GM12874 (cell line): ENCODE results near the gene CDKAL1.

ENCODE experiments used
- TF ChIP-seq, protein P1 (sequence below): IDR thresholded peaks from 2 replicates; pipeline ENCODE4 v1.5.1; 2011; ENCODE audit warnings: low read depth, mild to moderate bottlenecking, control low read depth, low read length, moderate library complexity; ENCODE audit not compliant: insufficient read depth

The CDKAL1 gene

DNA sequence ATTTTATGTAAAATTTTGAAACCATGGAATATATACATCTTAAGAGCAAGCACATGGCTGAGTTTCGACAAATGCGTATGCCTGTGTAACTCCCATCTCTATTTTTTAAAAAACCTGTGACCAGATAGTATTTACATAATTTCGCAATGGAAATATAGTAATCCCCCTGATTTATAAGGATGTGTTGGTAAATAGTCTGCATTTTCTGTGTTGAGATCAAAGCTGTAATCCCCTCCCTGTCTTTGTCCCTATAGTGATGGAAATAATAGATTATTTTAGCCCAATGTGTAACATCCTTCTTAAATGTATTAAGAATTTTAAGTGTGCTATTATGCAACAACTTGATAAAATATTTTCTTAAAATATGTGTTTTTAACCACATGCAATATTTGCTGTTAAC lies 267.3 kb downstream of the CDKAL1 start:
- TF ChIP-seq, protein P1, sequence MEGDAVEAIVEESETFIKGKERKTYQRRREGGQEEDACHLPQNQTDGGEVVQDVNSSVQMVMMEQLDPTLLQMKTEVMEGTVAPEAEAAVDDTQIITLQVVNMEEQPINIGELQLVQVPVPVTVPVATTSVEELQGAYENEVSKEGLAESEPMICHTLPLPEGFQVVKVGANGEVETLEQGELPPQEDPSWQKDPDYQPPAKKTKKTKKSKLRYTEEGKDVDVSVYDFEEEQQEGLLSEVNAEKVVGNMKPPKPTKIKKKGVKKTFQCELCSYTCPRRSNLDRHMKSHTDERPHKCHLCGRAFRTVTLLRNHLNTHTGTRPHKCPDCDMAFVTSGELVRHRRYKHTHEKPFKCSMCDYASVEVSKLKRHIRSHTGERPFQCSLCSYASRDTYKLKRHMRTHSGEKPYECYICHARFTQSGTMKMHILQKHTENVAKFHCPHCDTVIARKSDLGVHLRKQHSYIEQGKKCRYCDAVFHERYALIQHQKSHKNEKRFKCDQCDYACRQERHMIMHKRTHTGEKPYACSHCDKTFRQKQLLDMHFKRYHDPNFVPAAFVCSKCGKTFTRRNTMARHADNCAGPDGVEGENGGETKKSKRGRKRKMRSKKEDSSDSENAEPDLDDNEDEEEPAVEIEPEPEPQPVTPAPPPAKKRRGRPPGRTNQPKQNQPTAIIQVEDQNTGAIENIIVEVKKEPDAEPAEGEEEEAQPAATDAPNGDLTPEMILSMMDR = no peak

DNA sequence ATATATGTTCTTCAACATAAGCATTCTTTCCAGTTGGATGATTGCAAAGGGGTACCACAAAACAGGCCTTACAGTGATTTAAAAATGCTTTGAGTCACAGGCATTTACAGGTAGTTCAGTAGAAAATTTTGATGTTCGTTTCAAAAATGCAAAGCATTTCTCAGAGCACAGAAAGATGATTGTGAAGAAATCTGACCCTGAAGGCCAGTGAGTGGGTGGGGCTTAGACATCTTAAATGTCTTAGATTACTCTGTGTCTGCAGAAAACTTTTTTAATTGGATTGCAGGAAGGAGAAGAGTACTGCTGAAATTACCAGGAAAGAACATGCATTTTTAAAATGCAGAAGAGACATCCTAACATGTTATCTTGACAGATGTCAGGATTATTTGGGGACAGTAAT lies 268.3 kb downstream of the CDKAL1 start:
- TF ChIP-seq, protein P1 = no peak

DNA sequence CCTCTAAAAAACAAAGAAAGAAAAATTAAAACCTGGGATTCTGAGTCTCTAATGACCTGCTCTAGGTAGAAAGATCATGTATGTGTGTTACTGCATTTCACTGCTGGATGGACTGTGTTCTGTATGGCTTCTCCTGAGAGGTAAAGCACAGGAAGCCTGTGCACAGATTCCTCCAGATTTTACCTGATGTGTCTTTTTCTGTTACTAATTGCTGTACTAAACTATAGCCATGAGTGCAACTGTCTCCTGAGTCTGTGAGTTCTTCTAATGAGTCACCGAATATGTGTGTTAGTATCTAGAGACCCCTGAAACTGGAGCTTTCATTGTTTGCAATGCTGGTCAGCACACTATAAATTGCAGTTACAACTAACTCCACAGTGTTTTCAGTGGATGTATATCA lies 270.8 kb downstream of the CDKAL1 start:
- TF ChIP-seq, protein P1 = no peak

DNA sequence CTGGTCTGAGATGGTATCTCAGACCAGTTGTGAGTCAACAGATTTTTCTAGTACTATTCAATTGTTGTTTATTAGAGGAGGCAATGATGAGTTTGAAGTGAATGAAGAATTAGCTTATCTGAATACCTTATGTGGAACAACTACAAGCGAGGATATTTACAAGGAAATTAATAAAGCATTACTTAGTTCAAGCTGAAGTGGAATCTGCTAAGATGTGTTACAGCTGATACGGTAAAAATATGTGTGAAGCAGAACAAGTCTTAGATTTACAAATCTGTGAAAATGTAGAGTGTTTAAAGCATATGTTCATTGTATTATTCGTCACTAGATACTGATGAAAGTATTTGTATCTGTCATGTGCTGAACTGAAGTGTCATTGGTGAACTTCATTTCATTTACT lies 272.4 kb downstream of the CDKAL1 start:
- TF ChIP-seq, protein P1 = no peak

DNA sequence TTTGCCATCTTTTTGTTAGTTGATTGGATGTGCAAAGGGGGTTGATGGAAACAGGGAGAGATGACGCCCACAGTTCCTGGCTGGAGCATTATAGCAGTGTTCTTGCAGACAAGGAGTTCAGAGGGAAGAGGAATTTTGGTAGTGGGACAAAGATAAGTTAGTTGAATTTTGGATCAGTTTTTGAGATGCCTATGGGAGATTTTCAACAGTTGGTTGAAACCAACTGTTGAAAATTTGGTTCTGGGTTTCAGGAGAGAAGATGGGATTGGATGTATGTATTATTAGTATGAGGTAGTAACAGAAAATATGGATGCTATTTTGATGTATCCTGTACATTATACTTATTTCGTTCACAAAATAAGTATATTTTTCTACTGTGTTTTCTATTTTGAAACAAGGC lies 274.2 kb downstream of the CDKAL1 start:
- TF ChIP-seq, protein P1 = no peak

DNA sequence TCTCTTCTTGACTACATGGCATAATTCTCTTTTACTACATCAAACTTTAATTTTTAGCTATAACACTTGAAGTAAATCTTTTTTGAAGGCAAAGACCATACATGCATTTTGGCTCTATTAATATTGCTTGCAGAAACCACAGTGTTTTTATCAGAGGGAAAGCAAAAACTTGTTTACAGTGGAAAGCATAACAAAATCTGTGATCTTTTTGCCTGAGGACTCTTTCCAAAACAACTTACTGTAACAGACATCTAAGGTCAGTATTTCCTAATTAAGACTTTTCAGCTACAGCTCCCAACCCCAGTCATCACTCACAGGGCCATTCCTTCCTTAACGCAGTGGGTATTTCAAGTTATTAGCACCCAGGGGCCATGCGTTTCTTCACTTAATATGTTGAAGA lies 274.7 kb downstream of the CDKAL1 start:
- TF ChIP-seq, protein P1 = no peak

DNA sequence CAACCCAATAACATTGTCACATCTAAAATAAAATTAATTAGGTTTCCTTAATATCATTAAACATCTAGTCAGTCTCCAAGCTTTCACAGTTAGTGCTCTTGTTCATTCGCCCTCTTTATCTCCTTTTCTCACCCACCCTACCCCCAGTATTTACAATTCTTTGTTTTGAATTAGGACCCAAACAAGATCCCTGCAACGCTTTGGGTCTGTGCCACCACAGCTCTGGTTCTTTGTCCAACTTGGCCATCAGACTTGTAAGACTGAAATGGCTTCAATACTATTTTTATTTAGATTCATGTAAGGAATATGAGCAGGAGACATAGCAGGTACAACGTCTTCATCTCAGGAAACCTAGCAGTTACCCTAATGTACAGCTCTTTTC lies 276.5 kb downstream of the CDKAL1 start:
- TF ChIP-seq, protein P1 = no peak

DNA sequence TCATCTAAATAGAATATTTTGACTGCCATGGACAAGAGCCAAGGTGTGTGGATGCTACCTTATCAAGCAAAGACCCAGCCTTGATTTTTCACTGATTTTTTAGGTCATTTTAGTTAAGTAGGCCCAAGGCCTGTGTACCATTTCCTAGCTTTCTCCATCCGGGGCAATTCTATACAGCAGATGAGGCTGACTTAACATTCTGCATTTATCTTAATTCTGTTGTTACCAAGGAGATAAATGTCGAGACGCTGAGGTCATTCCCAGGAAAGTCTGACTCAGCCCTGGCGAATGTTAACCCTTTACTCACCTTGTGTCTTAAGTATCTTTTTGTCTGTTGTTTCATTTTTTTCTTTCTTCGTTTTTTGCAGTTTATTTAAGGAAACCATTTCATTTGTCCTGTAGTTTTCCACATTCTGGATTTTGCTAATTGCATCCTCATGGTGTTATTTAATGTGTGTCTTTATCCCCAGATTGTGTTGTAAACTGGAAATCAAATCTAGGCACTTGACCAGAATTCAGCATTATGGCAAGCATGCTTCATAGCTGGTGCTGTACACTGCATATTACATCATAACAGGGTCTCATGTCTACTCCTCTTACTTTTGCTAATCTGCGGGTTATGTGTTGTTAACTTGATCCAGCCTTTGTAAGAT lies 277.0 kb downstream of the CDKAL1 start:
- TF ChIP-seq, protein P1 = no peak
